ENCODE results near the gene ULK4. TPM values are rescaled to one million over a fixed set of nuclear protein-coding genes. Genes with fewer than 3 reads are reported as not detected.
A peak's percentile ranks its signal among the peaks of the same experiment; 100 is the strongest.

The ULK4 gene
- total and polyA plus RNA-seq, 9 of the 15 experiments (the other 6 are each of a cell fraction or from before 2014, with no cell fraction given) = 3.0 to 5.9 (median 3.5) TPM

DNA sequence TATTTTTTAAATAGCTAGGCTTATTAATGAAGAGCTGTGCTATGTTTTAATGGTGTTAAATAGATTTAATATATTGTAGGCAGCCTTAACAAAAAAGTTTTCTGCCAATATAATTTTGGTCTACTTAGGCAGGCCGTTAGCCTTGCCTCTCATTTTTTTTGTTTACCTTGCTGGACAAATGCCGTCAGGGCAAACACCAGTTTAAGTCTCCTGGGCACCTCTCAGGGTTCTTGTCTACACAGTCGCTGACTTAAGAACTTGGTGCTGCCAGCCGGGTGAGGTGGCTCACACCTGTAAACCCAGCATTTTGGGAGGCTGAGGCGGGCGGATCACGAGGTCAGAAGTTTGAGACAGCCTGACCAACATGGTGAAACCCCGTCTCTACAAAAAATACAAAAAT is 153.3 kb downstream of the ULK4 start:
- WGBS (ENCODE audit: insufficient coverage, low coverage, missing lambda C conversion rate) = under 1% methylated on average over 8 of the region's 8 CpGs
- no peak for FAIRE-seq

DNA sequence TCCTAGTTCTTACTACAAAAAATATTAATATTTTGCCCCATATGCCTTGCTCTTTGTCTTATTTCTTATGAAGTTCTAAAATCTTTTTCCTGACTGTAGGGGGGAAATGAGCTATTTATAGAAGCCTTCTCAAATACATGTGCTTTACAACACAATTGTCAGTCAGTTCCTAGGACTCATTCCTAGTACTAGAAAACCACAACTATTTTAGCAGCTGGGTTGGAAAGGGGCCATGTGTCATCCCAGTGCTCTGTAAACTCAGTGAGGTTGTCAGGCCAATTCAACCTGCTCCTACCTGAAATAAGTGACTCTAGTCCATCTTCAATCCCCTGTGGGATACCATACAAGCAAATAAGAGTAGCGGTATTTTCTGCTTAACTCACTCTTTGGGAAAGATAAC is 153.8 kb downstream of the ULK4 start:
- H2AFZ ChIP-seq (ENCODE audit: low read depth, low read length) = no peak overlapping the region
- ChIA-PET CTCF (ENCODE audit: low intra/inter-chr PET ratio) (no interaction called here), POLR2A (interaction anchor here (0.7 kb wide), 1 partner anchor 1127 kb away, joined by 3 read pairs; no protein-coding TSS in a partner anchor)
- no peaks in the 10 kb centered on the region for H3K9me1 ChIP-seq (ENCODE audit: control insufficient read depth, insufficient read depth, low read length)
- FAIRE-seq = no peak
- H3K4me1 ChIP-seq (replicated peaks in 1 of 2; ENCODE audit: control insufficient read depth in 2 of 2, insufficient read depth in 2 of 2, low read length in 2 of 2) = no peaks in the 10 kb centered on the region
- H3K4me2 ChIP-seq (ENCODE audit: insufficient read depth, low read length) = no peak overlapping the region
- no peak for DNase-seq (ENCODE audit: extremely low read depth in 1 of 4, low spot score in 3 of 4)
- no peaks in the 10 kb centered on the region for H3K79me2 ChIP-seq (ENCODE audit: control insufficient read depth, insufficient read depth, low read length)
- no peak overlapping the region for H3K9ac ChIP-seq (ENCODE audit: insufficient read depth in 1 of 2, low read depth in 2 of 2, low read length in 2 of 2)
- peaks cover 0 to 8% of the 10 kb centered on the region in 2 experiments; a peak in 1 of 5 replicates for H3K27me3 ChIP-seq (ENCODE audit: control insufficient read depth in 2 of 2, insufficient read depth in 2 of 2, low read length in 2 of 2)
- intact Hi-C loops (cut with micrococcal nuclease) = no loop called here
- no peaks in the 10 kb centered on the region for H4K20me1 ChIP-seq (replicated peaks; ENCODE audit: control insufficient read depth, insufficient read depth, low read length)
- no TSS peak for BruUV-seq (replicated peaks)
- in situ Hi-C loops (cut with MboI) = no loop called here
- H3K9me3 ChIP-seq (replicated peaks; ENCODE audit: control insufficient read depth, insufficient read depth, low read depth, low read length) = no peaks in the 10 kb centered on the region
- 16% methylated on average over 1 of the region's 1 CpG for WGBS (ENCODE audit: insufficient coverage, low coverage, missing lambda C conversion rate)
- H3K36me3 ChIP-seq (ENCODE audit: control insufficient read depth, insufficient read depth, low read length) = no peaks in the 10 kb centered on the region
- no peak overlapping the region for H3K4me3 ChIP-seq
- ATAC-seq = no peak
- H3K27ac ChIP-seq (ENCODE audit: extremely low read depth, low read depth, low read length) = no peak overlapping the region
- TF ChIP-seq ZC3H11A (IDR thresholded peaks at IDR 0.05; ENCODE audit: low read depth, low read length) (no peak), RB1 (IDR thresholded peaks at IDR 0.05; ENCODE audit: low read depth) (no peak), SNIP1 (IDR thresholded peaks at IDR 0.05; ENCODE audit: low read depth) (no peak), ZNF780A (CRISPR knock-in tag; IDR thresholded peaks at IDR 0.05) (no peak), NFE2L1 (tag; IDR thresholded peaks at IDR 0.05; ENCODE audit: borderline replicate concordance, low read depth) (no peak), ZEB2 (IDR thresholded peaks at IDR 0.05) (no peak)
- TF ChIP-seq, protein P1, sequence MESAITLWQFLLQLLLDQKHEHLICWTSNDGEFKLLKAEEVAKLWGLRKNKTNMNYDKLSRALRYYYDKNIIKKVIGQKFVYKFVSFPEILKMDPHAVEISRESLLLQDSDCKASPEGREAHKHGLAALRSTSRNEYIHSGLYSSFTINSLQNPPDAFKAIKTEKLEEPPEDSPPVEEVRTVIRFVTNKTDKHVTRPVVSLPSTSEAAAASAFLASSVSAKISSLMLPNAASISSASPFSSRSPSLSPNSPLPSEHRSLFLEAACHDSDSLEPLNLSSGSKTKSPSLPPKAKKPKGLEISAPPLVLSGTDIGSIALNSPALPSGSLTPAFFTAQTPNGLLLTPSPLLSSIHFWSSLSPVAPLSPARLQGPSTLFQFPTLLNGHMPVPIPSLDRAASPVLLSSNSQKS (CRISPR knock-in tag; IDR thresholded peaks at IDR 0.05) = no peak
- TF ChIP-seq, protein P2, sequence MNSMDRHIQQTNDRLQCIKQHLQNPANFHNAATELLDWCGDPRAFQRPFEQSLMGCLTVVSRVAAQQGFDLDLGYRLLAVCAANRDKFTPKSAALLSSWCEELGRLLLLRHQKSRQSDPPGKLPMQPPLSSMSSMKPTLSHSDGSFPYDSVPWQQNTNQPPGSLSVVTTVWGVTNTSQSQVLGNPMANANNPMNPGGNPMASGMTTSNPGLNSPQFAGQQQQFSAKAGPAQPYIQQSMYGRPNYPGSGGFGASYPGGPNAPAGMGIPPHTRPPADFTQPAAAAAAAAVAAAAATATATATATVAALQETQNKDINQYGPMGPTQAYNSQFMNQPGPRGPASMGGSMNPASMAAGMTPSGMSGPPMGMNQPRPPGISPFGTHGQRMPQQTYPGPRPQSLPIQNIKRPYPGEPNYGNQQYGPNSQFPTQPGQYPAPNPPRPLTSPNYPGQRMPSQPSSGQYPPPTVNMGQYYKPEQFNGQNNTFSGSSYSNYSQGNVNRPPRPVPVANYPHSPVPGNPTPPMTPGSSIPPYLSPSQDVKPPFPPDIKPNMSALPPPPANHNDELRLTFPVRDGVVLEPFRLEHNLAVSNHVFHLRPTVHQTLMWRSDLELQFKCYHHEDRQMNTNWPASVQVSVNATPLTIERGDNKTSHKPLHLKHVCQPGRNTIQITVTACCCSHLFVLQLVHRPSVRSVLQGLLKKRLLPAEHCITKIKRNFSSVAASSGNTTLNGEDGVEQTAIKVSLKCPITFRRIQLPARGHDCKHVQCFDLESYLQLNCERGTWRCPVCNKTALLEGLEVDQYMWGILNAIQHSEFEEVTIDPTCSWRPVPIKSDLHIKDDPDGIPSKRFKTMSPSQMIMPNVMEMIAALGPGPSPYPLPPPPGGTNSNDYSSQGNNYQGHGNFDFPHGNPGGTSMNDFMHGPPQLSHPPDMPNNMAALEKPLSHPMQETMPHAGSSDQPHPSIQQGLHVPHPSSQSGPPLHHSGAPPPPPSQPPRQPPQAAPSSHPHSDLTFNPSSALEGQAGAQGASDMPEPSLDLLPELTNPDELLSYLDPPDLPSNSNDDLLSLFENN (IDR thresholded peaks at IDR 0.05; ENCODE audit: low read depth in 2 of 2, low read length in 2 of 2) = no peak

More for the DNA sequence above, 153.3 kb downstream of the ULK4 start:
- no peak overlapping the region for H3K27ac ChIP-seq (ENCODE audit: extremely low read depth, low read depth, low read length)
- BruUV-seq (replicated peaks) = no TSS peak
- H3K27me3 ChIP-seq (ENCODE audit: control insufficient read depth in 2 of 2, insufficient read depth in 2 of 2, low read length in 2 of 2) = peaks cover 0 to 8% of the 10 kb centered on the region in 2 experiments; a peak in 1 of 5 replicates
- TF ChIP-seq, protein P3, sequence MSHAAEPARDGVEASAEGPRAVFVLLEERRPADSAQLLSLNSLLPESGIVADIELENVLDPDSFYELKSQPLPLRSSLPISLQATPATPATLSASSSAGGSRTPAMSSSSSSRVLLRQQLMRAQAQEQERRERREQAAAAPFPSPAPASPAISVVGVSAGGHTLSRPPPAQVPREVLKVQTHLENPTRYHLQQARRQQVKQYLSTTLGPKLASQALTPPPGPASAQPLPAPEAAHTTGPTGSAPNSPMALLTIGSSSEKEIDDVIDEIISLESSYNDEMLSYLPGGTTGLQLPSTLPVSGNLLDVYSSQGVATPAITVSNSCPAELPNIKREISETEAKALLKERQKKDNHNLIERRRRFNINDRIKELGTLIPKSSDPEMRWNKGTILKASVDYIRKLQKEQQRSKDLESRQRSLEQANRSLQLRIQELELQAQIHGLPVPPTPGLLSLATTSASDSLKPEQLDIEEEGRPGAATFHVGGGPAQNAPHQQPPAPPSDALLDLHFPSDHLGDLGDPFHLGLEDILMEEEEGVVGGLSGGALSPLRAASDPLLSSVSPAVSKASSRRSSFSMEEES (CRISPR knock-in tag; IDR thresholded peaks at IDR 0.05) = 0 out of 2 replicates have a peak, but pooled peaks have one; percentile 1
- TF ChIP-seq TSC22D4 (tag; IDR thresholded peaks at IDR 0.05) = no peak
- DNase-seq (ENCODE audit: extremely low read depth in 1 of 4, low spot score in 3 of 4) (no peak), ATAC-seq (no peak)
- no peak overlapping the region for H3K4me3 ChIP-seq
- no peaks in the 10 kb centered on the region for H4K20me1 ChIP-seq (replicated peaks; ENCODE audit: control insufficient read depth, insufficient read depth, low read length)
- POLR2A ChIA-PET = interaction anchor here (0.7 kb wide), 1 partner anchor 1126 kb away, joined by 3 read pairs; no protein-coding TSS in a partner anchor
- no peak overlapping the region for H2AFZ ChIP-seq (ENCODE audit: low read depth, low read length)
- H3K79me2 ChIP-seq (ENCODE audit: control insufficient read depth, insufficient read depth, low read length) = no peaks in the 10 kb centered on the region
- H3K9me3 ChIP-seq (replicated peaks; ENCODE audit: control insufficient read depth, insufficient read depth, low read depth, low read length) = no peaks in the 10 kb centered on the region
- H3K9ac ChIP-seq (ENCODE audit: insufficient read depth in 1 of 2, low read depth in 2 of 2, low read length in 2 of 2) = no peak overlapping the region
- intact Hi-C loops (cut with micrococcal nuclease) (no loop called here), in situ Hi-C loops (cut with MboI) (no loop called here)
- H3K4me1 ChIP-seq (replicated peaks in 1 of 2; ENCODE audit: control insufficient read depth in 2 of 2, insufficient read depth in 2 of 2, low read length in 2 of 2) = no peaks in the 10 kb centered on the region
- no peak overlapping the region for H3K4me2 ChIP-seq (ENCODE audit: insufficient read depth, low read length)
- CTCF ChIA-PET (ENCODE audit: low intra/inter-chr PET ratio) = no interaction called here
- no peaks in the 10 kb centered on the region for H3K36me3 ChIP-seq (ENCODE audit: control insufficient read depth, insufficient read depth, low read length)
- H3K9me1 ChIP-seq (ENCODE audit: control insufficient read depth, insufficient read depth, low read length) = no peaks in the 10 kb centered on the region

Data from K562 (cell line).